Esophagus (tissue), 2 donors: ENCODE measurements around the gene CHST8. TPM values are rescaled to one million over a fixed set of nuclear protein-coding genes. Genes with fewer than 3 reads are reported as not detected.
"Not testable (repeated sequence)": the region's sequence is repeated elsewhere in the genome, so short reads cannot be mapped to it uniquely, and the experiment has no call there.

Experiments
- H3K27ac ChIP-seq, 2 donors: one replicate each; pipeline ENCODE4 v1.5.1; 2013; ENCODE audit warnings: low read depth in 2 of 2, mild to moderate bottlenecking in 2 of 2, inconsistent platforms in 1 of 2, low read length in 1 of 2, moderate library complexity in 1 of 2
- H3K27me3 ChIP-seq, 2 donors: one replicate each; pipeline ENCODE4 v1.6.1; 2013; ENCODE audit warnings: low read length in 2 of 2, control low read depth in 1 of 2, mild to moderate bottlenecking in 1 of 2; ENCODE audit not compliant: insufficient read depth in 2 of 2, control insufficient read depth in 1 of 2
- H3K36me3 ChIP-seq, 2 donors: one replicate each; pipeline ENCODE4 v1.6.1; 2013; ENCODE audit warnings: low read length in 1 of 2; ENCODE audit not compliant: control insufficient read depth in 2 of 2, insufficient read depth in 2 of 2
- H3K4me1 ChIP-seq, 2 donors: one replicate each; pipeline ENCODE4 v1.6.1; 2013; ENCODE audit warnings: low read length in 1 of 2; ENCODE audit not compliant: control insufficient read depth in 2 of 2, insufficient read depth in 2 of 2
- H3K4me3 ChIP-seq, 2 donors: one replicate each; pipeline ENCODE4 v1.5.1; 2013; ENCODE audit warnings: low read length in 2 of 2, mild to moderate bottlenecking in 2 of 2, low read depth in 1 of 2, moderate library complexity in 1 of 2
- H3K9me3 ChIP-seq, 2 donors: one replicate each; pipeline ENCODE4 v1.6.1; 2013; ENCODE audit warnings: mild to moderate bottlenecking in 2 of 2, low read depth in 1 of 2, low read length in 1 of 2, moderate library complexity in 1 of 2; ENCODE audit not compliant: control insufficient read depth in 2 of 2, insufficient read depth in 1 of 2
- WGBS, 2 donors: extraction: QIAGEN DNeasy Blood & Tissue Kit; methylation state at CpG; one replicate each; pipeline ENCODE4 v1.1.7; 2013; 5-methylcytosine and 5-hydroxymethylcytosine counted together
- polyA plus RNA-seq, 2 donors: library from polyadenylated mRNA; stranded (reverse); fragments of 200-250 nt; gene quantifications; one replicate each; pipeline ENCODE4 v1.2.3, GENCODE V29; 2013
- donor health status: healthy with polysubstance abuse.
- donor health status: Bipolar disorder and iron deficiency.

CHST8 gene
- polyA plus RNA-seq, 2 donors = 0.04 to 0.18 TPM

DNA sequence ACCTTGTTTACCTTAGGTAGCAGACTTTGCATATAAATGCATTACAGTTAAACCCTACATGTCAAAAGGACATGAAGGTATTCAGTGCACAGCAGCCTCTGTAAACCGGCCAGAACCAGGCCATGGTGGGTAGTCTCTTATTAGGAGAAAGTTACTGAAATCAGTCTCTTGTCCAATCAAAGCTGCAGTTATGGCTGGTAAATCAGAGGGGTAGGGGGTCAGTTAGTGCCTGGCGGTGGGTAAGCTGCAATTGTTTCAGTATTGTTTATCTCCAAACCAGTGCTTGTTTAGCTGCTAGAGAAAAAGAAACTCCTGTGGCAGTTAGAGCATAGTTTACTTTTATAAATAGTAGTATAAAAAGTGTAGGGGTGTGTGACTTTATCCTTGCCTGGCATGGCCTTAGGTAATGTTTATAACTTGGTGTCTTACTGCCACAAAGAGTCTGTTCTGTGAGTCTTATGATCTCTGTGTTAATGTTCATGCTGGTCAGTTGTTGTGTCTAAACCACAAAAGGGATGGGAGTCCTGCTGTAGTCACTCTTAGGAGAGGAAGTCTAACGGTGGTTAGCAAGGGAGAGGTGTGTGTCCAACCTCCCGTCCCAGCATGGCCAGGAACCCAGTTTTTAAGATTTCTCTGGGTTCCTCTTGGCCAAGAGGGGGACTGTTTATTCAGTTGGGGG, 28.0 kb downstream of the CHST8 start:
- Histone ChIP-seq H3K36me3 (no peaks in the 10 kb centered on the region), H3K27ac (no peak overlapping the region), H3K4me1 (no peaks in the 10 kb centered on the region), H3K27me3 (no peaks in the 10 kb centered on the region), H3K4me3 (no peak overlapping the region), H3K9me3 (no peaks in the 10 kb centered on the region)
- WGBS, 2 donors = 38 to 46% methylated on average over 4 of the region's 4 CpGs

DNA sequence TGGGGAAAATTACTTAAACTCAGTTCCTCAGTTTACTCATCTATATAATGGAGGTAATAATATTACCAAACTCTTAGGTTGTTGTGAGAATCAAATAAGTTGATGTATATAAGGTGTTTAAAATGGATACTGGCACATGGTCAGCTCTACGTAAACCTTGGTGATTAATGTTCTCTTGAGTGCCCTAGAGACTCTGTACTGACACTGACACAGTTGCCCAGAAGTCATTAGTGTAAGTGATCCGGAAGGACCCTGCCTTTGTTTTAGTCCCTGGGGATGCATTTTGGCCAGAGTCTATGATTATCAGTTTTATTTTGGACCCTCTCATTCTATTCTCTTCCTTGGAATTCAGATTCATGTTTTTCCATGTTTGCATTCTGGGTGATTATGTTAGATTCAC, 31.9 kb downstream of the CHST8 start:
- no peaks in the 10 kb centered on the region for H3K9me3 ChIP-seq
- H3K4me1 ChIP-seq = no peaks in the 10 kb centered on the region
- no peaks in the 10 kb centered on the region for H3K36me3 ChIP-seq
- 73 to 79% methylated on average over 2 of the region's 2 CpGs for WGBS, 2 donors
- H3K27me3 ChIP-seq = no peaks in the 10 kb centered on the region
- no peak overlapping the region for H3K4me3 ChIP-seq
- H3K27ac ChIP-seq = no peak overlapping the region

DNA sequence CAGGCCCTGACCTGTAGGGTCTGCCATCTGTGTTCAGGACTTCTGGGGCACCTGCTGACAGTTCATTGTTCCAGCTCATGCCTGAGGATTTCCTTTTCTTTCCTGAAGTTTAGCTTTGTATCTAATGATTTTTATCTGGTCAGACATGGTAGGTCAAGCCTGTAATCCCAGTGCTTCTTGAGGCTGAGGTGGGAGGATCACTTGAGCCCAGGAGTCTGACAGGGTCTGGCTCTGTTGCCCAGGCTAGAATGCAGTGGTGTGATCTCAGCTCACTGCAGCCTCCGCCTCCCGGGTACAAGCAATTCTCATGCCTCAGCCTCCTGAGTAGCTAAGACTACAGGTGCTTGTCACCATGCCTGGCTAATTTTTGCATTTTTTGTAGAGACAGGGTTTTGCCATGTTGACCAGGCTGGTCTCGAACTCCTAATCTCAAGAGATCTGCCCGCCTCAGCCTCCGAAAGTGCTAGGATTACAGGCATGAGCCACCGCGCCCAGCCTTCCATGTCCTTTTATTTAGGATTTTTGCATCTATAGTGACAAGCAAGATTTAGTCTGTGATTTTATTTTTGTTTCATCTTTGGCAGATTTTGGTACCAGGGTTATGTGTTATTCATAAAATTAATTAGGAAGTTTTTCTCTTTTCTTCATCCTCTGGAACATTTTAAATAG, 33.2 kb downstream of the CHST8 start:
- H3K9me3 ChIP-seq = no peaks in the 10 kb centered on the region
- WGBS, 2 donors = 79 to 81% methylated on average over 7 of the region's 7 CpGs

DNA sequence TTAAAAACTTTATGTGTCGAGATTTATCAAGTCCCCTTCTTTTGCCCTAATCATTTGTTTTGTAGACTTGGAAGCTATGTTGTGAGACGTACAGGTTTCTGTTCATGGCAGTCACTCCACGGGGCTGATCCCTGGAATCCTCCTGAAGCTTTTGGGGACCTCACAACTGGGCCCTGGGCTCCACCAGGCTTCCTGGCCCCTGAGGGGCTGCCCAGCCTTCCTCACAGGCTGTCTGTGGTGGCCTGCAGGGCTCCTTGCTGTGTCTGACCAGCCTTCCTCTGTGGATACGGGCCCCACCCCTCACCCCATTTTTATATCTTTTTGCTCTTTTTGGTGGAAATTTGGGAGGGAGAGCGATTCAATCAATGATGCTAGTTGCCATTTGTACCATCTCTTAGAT, 38.1 kb downstream of the CHST8 start:
- Histone ChIP-seq H3K9me3 (no peaks in the 10 kb centered on the region), H3K4me3 (no peak overlapping the region), H3K27me3 (no peaks in the 10 kb centered on the region), H3K4me1 (no peaks in the 10 kb centered on the region), H3K36me3 (no peaks in the 10 kb centered on the region), H3K27ac (no peak overlapping the region)
- 83 to 87% methylated on average over 5 of the region's 5 CpGs for WGBS, 2 donors

More for the DNA sequence above, 33.2 kb downstream of the CHST8 start:
- no peaks in the 10 kb centered on the region for H3K36me3 ChIP-seq
- no peaks in the 10 kb centered on the region for H3K4me1 ChIP-seq
- no peak overlapping the region for H3K4me3 ChIP-seq
- no peak overlapping the region for H3K27ac ChIP-seq
- H3K27me3 ChIP-seq = no peaks in the 10 kb centered on the region

- WGBS, 2 donors = 76 to 78% methylated on average over 11 of the region's 11 CpGs
- Histone ChIP-seq H3K36me3 (no peaks in the 10 kb centered on the region), H3K9me3 (no peaks in the 10 kb centered on the region), H3K4me3 (no peak overlapping the region), H3K4me1 (no peaks in the 10 kb centered on the region), H3K27me3 (no peaks in the 10 kb centered on the region), H3K27ac (no peak overlapping the region)
These were observed 38.8 kb downstream of the CHST8 start for GRCh38 chr19:33660410-33661124.

DNA sequence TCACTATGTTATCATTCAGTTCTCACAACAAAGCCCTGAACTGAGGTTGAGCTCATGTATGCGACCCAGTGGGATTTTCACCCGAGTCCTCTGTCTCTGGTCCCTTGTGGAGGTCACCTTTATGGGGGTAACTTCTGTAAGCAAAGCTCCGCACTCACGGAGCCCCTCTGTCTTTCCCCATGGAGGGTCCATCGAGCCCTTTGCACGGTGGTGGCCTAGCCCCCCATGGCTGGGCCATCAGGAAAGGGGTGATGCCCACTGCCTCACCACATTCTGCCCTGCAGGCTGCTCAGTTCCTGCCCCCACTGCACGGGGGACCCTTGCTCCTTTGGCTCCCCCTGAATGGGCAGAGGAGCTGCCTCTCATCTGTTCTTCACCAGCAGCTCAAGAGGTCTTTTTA, 39.6 kb downstream of the CHST8 start:
- no peaks in the 10 kb centered on the region for H3K4me1 ChIP-seq
- H3K36me3 ChIP-seq = no peaks in the 10 kb centered on the region
- H3K4me3 ChIP-seq = no peak overlapping the region
- H3K27me3 ChIP-seq = no peaks in the 10 kb centered on the region
- H3K27ac ChIP-seq = no peak overlapping the region
- H3K9me3 ChIP-seq = no peaks in the 10 kb centered on the region
- WGBS, 2 donors = 77 to 83% methylated on average over 7 of the region's 7 CpGs

GRCh38 chr19:33662391-33663092, 40.8 kb downstream of the CHST8 start:
- Histone ChIP-seq H3K9me3 (no peaks in the 10 kb centered on the region), H3K27ac (no peak overlapping the region), H3K27me3 (no peaks in the 10 kb centered on the region), H3K4me1 (no peaks in the 10 kb centered on the region), H3K36me3 (no peaks in the 10 kb centered on the region), H3K4me3 (no peak overlapping the region)
- 66 to 68% methylated on average over 11 of the region's 11 CpGs for WGBS, 2 donors

- H3K9me3 ChIP-seq, H3K4me3 ChIP-seq, H3K27ac ChIP-seq, H3K4me1 ChIP-seq, H3K36me3 ChIP-seq, H3K27me3 ChIP-seq: not testable (repeated sequence)
- 81 to 87% methylated on average over 9 of the region's 9 CpGs for WGBS, 2 donors
These were observed 41.6 kb downstream of the CHST8 start for GRCh38 chr19:33663316-33663715.

DNA sequence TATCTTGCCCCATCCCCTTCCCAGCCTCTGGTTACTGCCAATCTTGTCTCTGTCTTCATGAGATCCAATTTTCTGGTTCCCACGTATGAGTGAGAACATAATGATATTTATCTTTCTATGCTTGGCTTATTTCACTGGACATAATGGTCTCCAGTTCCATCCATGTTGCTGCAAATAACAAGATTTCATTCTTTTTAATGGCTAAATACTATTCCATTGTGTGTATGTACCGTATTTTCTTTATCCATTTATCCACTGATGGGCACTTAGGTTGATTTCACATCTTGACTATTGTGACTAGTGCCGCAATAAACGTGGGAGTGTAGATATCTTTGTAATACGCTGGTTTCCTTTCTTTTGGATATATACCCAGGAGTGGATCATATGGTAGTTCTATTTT, 43.0 kb downstream of the CHST8 start:
- WGBS, 2 donors = 87 to 89% methylated on average over 5 of the region's 5 CpGs
- Histone ChIP-seq H3K4me3 (no peak overlapping the region), H3K27me3 (no peaks in the 10 kb centered on the region), H3K4me1 (no peaks in the 10 kb centered on the region), H3K27ac (no peak overlapping the region), H3K9me3 (no peaks in the 10 kb centered on the region), H3K36me3 (no peaks in the 10 kb centered on the region)
